PFSK-1 (cell line): ENCODE results near the gene PGLYRP2.

Experiments
- FOXP2 ChIP-seq: optimal IDR thresholded peaks from 2 replicates; pipeline ENCODE3; 2011; ENCODE audit warnings: borderline replicate concordance, control low read depth, inconsistent platforms; ENCODE audit not compliant: insufficient read depth; ENCODE audit errors: extremely low read length, extremely low read depth
- POLR2AphosphoS5 ChIP-seq: IDR thresholded peaks from 2 replicates; pipeline ENCODE4 v1.6.1; 2012; ENCODE audit warnings: low read depth, mild to moderate bottlenecking, control low read depth, low read length, moderate library complexity
- REST ChIP-seq, 2 experiments: IDR thresholded peaks; 2 replicates each; pipeline versions ENCODE4 v1.6.1 to v1.8.0; 2011 to 2012; ENCODE audit warnings: low read depth in 2 of 2, low read length in 2 of 2, control low read depth in 1 of 2, inconsistent platforms in 1 of 2, mild to moderate bottlenecking in 1 of 2, moderate library complexity in 1 of 2; ENCODE audit not compliant: insufficient read depth in 1 of 2
- SIN3A ChIP-seq: IDR thresholded peaks from 2 replicates; pipeline ENCODE4 v1.6.1; 2012; ENCODE audit warnings: mild to moderate bottlenecking, low read length, moderate library complexity, borderline replicate concordance; ENCODE audit not compliant: insufficient read depth
- TAF1 ChIP-seq: IDR thresholded peaks from 2 replicates; pipeline ENCODE4 v1.6.1; 2012; ENCODE audit warnings: low read length, control low read depth, borderline replicate concordance; ENCODE audit not compliant: insufficient read depth

DNA sequence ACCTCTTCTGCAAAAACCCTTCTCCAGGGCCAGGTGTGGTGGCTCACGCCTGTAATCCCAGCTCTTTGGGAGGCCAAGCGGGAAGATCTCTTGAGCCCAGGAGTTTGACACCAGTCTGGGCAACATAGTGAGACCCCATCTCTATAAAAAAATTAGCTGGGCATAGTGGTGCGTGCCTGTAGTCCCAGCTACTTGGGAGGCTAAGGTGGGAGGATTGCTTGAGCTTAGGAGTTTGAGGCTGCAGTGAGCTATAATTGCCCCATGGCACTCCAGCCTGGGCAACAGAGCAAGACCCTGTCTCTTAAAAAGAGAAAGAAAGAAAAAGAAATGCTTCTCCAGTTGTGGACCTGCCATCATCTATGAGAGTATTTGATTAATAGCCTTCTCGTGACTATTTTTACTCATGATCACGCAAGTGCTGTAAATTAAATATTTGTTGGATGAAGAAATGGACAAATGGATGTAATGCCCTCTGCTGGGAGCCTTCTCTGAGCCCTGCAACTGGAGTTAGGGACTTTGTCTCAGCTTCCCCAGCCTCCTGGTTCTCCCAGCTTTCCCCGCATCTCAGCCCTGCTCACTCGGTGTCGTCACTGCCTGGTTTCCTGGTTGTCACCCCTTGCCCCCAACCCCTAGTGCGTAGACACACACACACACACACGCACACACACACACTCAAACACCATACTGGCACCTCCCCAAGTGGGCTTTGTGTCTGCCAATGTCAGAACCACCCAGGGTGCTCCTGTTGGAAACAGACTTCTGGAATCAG is 41.8 kb downstream of the PGLYRP2 start:
- no peak for TF ChIP-seq POLR2AphosphoS5
- TF ChIP-seq TAF1, result no peak
- no peak for TF ChIP-seq SIN3A
- TF ChIP-seq REST (IDR thresholded peaks at IDR 0.05; ENCODE audit: insufficient read depth in 1 of 2, low read depth in 2 of 2, low read length in 2 of 2), result no peak
- no peak for TF ChIP-seq FOXP2
